GM12892 (cell line): ENCODE measurements around the gene USP10.

Experiments used
- POLR2A ChIP-seq: IDR thresholded peaks from 2 replicates; pipeline ENCODE4 v1.6.1; 2011; ENCODE audit warnings: low read depth, low read length, control low read depth
- TAF1 ChIP-seq: IDR thresholded peaks from 2 replicates; pipeline ENCODE4 v1.6.1; 2011; ENCODE audit warnings: low read depth, mild to moderate bottlenecking, control low read depth, low read length, borderline replicate concordance

GRCh38 chr16:84817613-84818012, 117.8 kb downstream of the USP10 start:
- TF ChIP-seq POLR2A (no peak), TAF1 (no peak)
